Measurements from ENCODE around the gene PLOD1. TPM values are rescaled to one million over a fixed set of nuclear protein-coding genes. Genes with fewer than 3 reads are reported as not detected.

PLOD1 gene
- total RNA-seq, 1 donor from 2014 or later: 80.7 TPM

- H3K9me3 Mint-ChIP-seq (ENCODE audit: low read depth): no peaks in the 10 kb centered on the region
- H3K4me1 Mint-ChIP-seq (ENCODE audit: low read depth): no peaks in the 10 kb centered on the region
- no peak overlapping the region for H3K27ac Mint-ChIP-seq
- no peak overlapping the region for H3K4me3 Mint-ChIP-seq (ENCODE audit: low read depth)
- H3K36me3 Mint-ChIP-seq (ENCODE audit: insufficient read depth): peaks cover 11% of the 10 kb centered on the region
- H3K27me3 Mint-ChIP-seq: no peaks in the 10 kb centered on the region
- no peak for DNase-seq (ENCODE audit: low spot score, unreplicated experiment)
- TF ChIP-seq CTCF (IDR thresholded peaks at IDR 0.05; ENCODE audit: unreplicated experiment): no peak
Measured at GRCh38 chr1:11961230-11961629, 26.7 kb downstream of the PLOD1 start.

- no peak for DNase-seq (ENCODE audit: low spot score, unreplicated experiment)
- H3K4me1 Mint-ChIP-seq (ENCODE audit: low read depth): peaks cover 3% of the 10 kb centered on the region
- H3K9me3 Mint-ChIP-seq (ENCODE audit: low read depth): no peaks in the 10 kb centered on the region
- no peak for TF ChIP-seq CTCF (IDR thresholded peaks at IDR 0.05; ENCODE audit: unreplicated experiment)
- no peaks in the 10 kb centered on the region for H3K27me3 Mint-ChIP-seq
- H3K27ac Mint-ChIP-seq: no peak overlapping the region
- no peak overlapping the region for H3K4me3 Mint-ChIP-seq (ENCODE audit: low read depth)
- H3K36me3 Mint-ChIP-seq (ENCODE audit: insufficient read depth): peaks cover 9% of the 10 kb centered on the region
Measured at GRCh38 chr1:11963622-11964021, 29.1 kb downstream of the PLOD1 start.

- no peak for DNase-seq (ENCODE audit: low spot score, unreplicated experiment)
- no peaks in the 10 kb centered on the region for H3K9me3 Mint-ChIP-seq (ENCODE audit: low read depth)
- peaks cover 3% of the 10 kb centered on the region for H3K4me1 Mint-ChIP-seq (ENCODE audit: low read depth)
- no peak overlapping the region for H3K27ac Mint-ChIP-seq
- peaks cover 7% of the 10 kb centered on the region for H3K36me3 Mint-ChIP-seq (ENCODE audit: insufficient read depth)
- no peaks in the 10 kb centered on the region for H3K27me3 Mint-ChIP-seq
- no peak for TF ChIP-seq CTCF (IDR thresholded peaks at IDR 0.05; ENCODE audit: unreplicated experiment)
- H3K4me3 Mint-ChIP-seq (ENCODE audit: low read depth): no peak overlapping the region
Measured at GRCh38 chr1:11964656-11965055, 30.1 kb downstream of the PLOD1 start.

- peak; percentile 60 for TF ChIP-seq CTCF (IDR thresholded peaks at IDR 0.05; ENCODE audit: unreplicated experiment)
- DNase-seq (ENCODE audit: low spot score, unreplicated experiment): peak; percentile 35
- Mint-ChIP-seq H3K27ac (peak overlapping the region; percentile 88), H3K4me3 (ENCODE audit: low read depth) (no peak overlapping the region), H3K27me3 (no peaks in the 10 kb centered on the region), H3K9me3 (ENCODE audit: low read depth) (no peaks in the 10 kb centered on the region), H3K4me1 (ENCODE audit: low read depth) (peaks cover 3% of the 10 kb centered on the region), H3K36me3 (ENCODE audit: insufficient read depth) (peaks cover 7% of the 10 kb centered on the region)
Measured at GRCh38 chr1:11967028-11967547, 32.6 kb downstream of the PLOD1 start.

- TF ChIP-seq CTCF (IDR thresholded peaks at IDR 0.05; ENCODE audit: unreplicated experiment): no peak
- no peak overlapping the region for H3K4me3 Mint-ChIP-seq (ENCODE audit: low read depth)
- H3K9me3 Mint-ChIP-seq (ENCODE audit: low read depth): no peaks in the 10 kb centered on the region
- no peak for DNase-seq (ENCODE audit: low spot score, unreplicated experiment)
- H3K27ac Mint-ChIP-seq: peak overlapping the region; percentile 69
- no peaks in the 10 kb centered on the region for H3K27me3 Mint-ChIP-seq
- peaks cover 3% of the 10 kb centered on the region for H3K4me1 Mint-ChIP-seq (ENCODE audit: low read depth)
- H3K36me3 Mint-ChIP-seq (ENCODE audit: insufficient read depth): peaks cover 6% of the 10 kb centered on the region
Measured at GRCh38 chr1:11970441-11971185, 36.1 kb downstream of the PLOD1 start.
